ENCODE measurements around the gene FAM200B. TPM values are rescaled to one million over a fixed set of nuclear protein-coding genes. Genes with fewer than 3 reads are reported as not detected.

The FAM200B gene
- total and polyA plus RNA-seq, 2 donors (not counting 3 experiments of a cell fraction or from before 2014, with no cell fraction given): 13.9 to 24.6 TPM

- Histone ChIP-seq H3K9me3 (replicated peaks; ENCODE audit: control insufficient read depth, insufficient read depth, low read length) (no peaks in the 10 kb centered on the region), H3K27ac (ENCODE audit: insufficient read depth, low read depth, low read length) (no peak overlapping the region), H3K79me2 (ENCODE audit: control insufficient read depth, insufficient read depth, low read length) (peaks cover 78% of the 10 kb centered on the region), H3K36me3 (ENCODE audit: control insufficient read depth in 2 of 2, extremely low read depth in 1 of 2, insufficient read depth in 2 of 2, low read length in 2 of 2) (no peaks in the 10 kb centered on the region), H2AFZ (ENCODE audit: low read depth, low read length) (no peak overlapping the region), H3K27me3 (ENCODE audit: control insufficient read depth in 2 of 2, insufficient read depth in 2 of 2, low read length in 2 of 2) (no peaks in the 10 kb centered on the region), H3K9ac (replicated peaks; ENCODE audit: extremely low read depth, insufficient read depth, low read length) (no peak overlapping the region), H4K20me1 (replicated peaks; ENCODE audit: control insufficient read depth, extremely low read depth, insufficient read depth, low read length) (peaks cover 6% of the 10 kb centered on the region), H3K9me1 (replicated peaks; ENCODE audit: control insufficient read depth, extremely low read depth, insufficient read depth, low read length) (no peaks in the 10 kb centered on the region), H3K4me1 (ENCODE audit: control insufficient read depth, extremely low read depth, insufficient read depth, low read length) (peaks cover 36% of the 10 kb centered on the region), H3K4me2 (ENCODE audit: insufficient read depth, low read length) (peak overlapping the region; percentile 94), H3K4me3 (replicated peaks in 1 of 3; ENCODE audit: insufficient read depth in 1 of 3, low read depth in 1 of 3, low read length in 3 of 3) (no peak overlapping the region)
- ChIA-PET POLR2A (no interaction called here), CTCF (interaction anchor here (0.9 to 3.4 kb wide), 6 partner anchors 12 to 173 kb away, joined by 3 to 13 read pairs (median 4); no protein-coding TSS in a partner anchor)
- no TSS peak for BruUV-seq (replicated peaks)
- DNase-seq (ENCODE audit: low read depth, low spot score): peak; percentile 14
- no peak for FAIRE-seq
- dilution Hi-C loops (cut with MboI; ENCODE audit: extremely low pct_ligation_motif_present, low sequenced_read_pairs) (no loop called here), intact Hi-C loops (cut with micrococcal nuclease) (loop anchor here (10.0 kb wide), 2 partner anchors 417 to 573 kb away; partner anchors contain the start of gene TAPT1)
- TF ChIP-seq POLR2AphosphoS5 (IDR thresholded peaks at IDR 0.05; ENCODE audit: insufficient read depth, low read depth, low read length) (no peak), MYC (IDR thresholded peaks at IDR 0.05; ENCODE audit: low read depth, low read length) (no peak)
Observed at GRCh38 chr4:15652191-15652590, 29.4 kb upstream of the FAM200B start.

GRCh38 chr4:15652841-15653240 lies 28.8 kb upstream of the FAM200B start:
- Histone ChIP-seq H3K27ac (ENCODE audit: insufficient read depth, low read depth, low read length) (peak overlapping the region; percentile 98), H3K36me3 (ENCODE audit: control insufficient read depth in 2 of 2, extremely low read depth in 1 of 2, insufficient read depth in 2 of 2, low read length in 2 of 2) (no peaks in the 10 kb centered on the region), H3K4me1 (ENCODE audit: control insufficient read depth, extremely low read depth, insufficient read depth, low read length) (peaks cover 36% of the 10 kb centered on the region), H4K20me1 (replicated peaks; ENCODE audit: control insufficient read depth, extremely low read depth, insufficient read depth, low read length) (peaks cover 4% of the 10 kb centered on the region), H3K4me2 (ENCODE audit: insufficient read depth, low read length) (peak overlapping the region; percentile 94), H3K4me3 (replicated peaks in 1 of 3; ENCODE audit: insufficient read depth in 1 of 3, low read depth in 1 of 3, low read length in 3 of 3) (peak overlapping the region in 1 of 3 experiments; percentile 97), H3K9me3 (replicated peaks; ENCODE audit: control insufficient read depth, insufficient read depth, low read length) (no peaks in the 10 kb centered on the region), H3K79me2 (ENCODE audit: control insufficient read depth, insufficient read depth, low read length) (peaks cover 71% of the 10 kb centered on the region), H3K27me3 (ENCODE audit: control insufficient read depth in 2 of 2, insufficient read depth in 2 of 2, low read length in 2 of 2) (no peaks in the 10 kb centered on the region), H3K9me1 (replicated peaks; ENCODE audit: control insufficient read depth, extremely low read depth, insufficient read depth, low read length) (no peaks in the 10 kb centered on the region), H2AFZ (ENCODE audit: low read depth, low read length) (no peak overlapping the region), H3K9ac (replicated peaks; ENCODE audit: extremely low read depth, insufficient read depth, low read length) (peak overlapping the region; percentile 97)
- dilution Hi-C loops (cut with MboI; ENCODE audit: extremely low pct_ligation_motif_present, low sequenced_read_pairs): no loop called here
- FAIRE-seq (no peak), DNase-seq (ENCODE audit: low read depth, low spot score) (no peak)
- CTCF ChIA-PET: interaction anchor here (1.9 to 3.4 kb wide), 3 partner anchors 20 to 173 kb away, joined by 5 to 13 read pairs (median 6); no protein-coding TSS in a partner anchor
- POLR2A ChIA-PET: no interaction called here
- no TSS peak for BruUV-seq (replicated peaks)
- no peak for TF ChIP-seq GATA2 (IDR thresholded peaks at IDR 0.05; ENCODE audit: insufficient read depth, insufficient read length, low read depth, low read length)
- TF ChIP-seq POLR2A (IDR thresholded peaks at IDR 0.05; ENCODE audit: low read depth, low read length): no peak
- no peak for TF ChIP-seq MYC (IDR thresholded peaks at IDR 0.05; ENCODE audit: low read depth, low read length)
- TF ChIP-seq EZH2 (IDR thresholded peaks at IDR 0.05; ENCODE audit: borderline replicate concordance, low read depth, low read length, severe bottlenecking): no peak
- no peak for TF ChIP-seq FOS (IDR thresholded peaks at IDR 0.05; ENCODE audit: borderline replicate concordance, insufficient read depth, low read length)
- TF ChIP-seq POLR2AphosphoS5 (IDR thresholded peaks at IDR 0.05; ENCODE audit: insufficient read depth, low read depth, low read length): no peak
- TF ChIP-seq CTCF (IDR thresholded peaks at IDR 0.05; ENCODE audit: extremely low read depth in 1 of 2, insufficient read depth in 1 of 2, low read depth in 1 of 2, low read length in 2 of 2): no peak
- no peak for TF ChIP-seq JUN (IDR thresholded peaks at IDR 0.05; ENCODE audit: borderline replicate concordance, insufficient read depth, insufficient read length, low read depth)
- no peak for TF ChIP-seq MAX (IDR thresholded peaks at IDR 0.05; ENCODE audit: insufficient read depth, insufficient read length)
- intact Hi-C loops (cut with micrococcal nuclease): loop anchor here (1.0 to 10.0 kb wide), 3 partner anchors 37 to 572 kb away; partner anchors contain the start of gene TAPT1
